Stimulated activated naive CD8-positive, alpha-beta T cell treated with anti-CD3 and anti-CD28 coated beads, Interleukin-15, amount 100 ng/mL, for 72 hours (primary cell): Measurements from ENCODE around the gene EMX2.
"Not testable (repeated sequence)": the region's sequence is repeated elsewhere in the genome, so short reads cannot be mapped to it uniquely, and the experiment has no call there.

Experiments
- ATAC-seq: fragments of 150-1000 bp; cut with Tn5 transposase; 2 replicates; pipeline ENCODE4 v1.10.0; 2021; ENCODE audit warnings: mild to moderate bottlenecking, moderate library complexity
- DNase-seq, 2 donors: peaks; one replicate each; pipeline ENCODE4 v3.0.0; 2021 to 2022
- H3K27ac Mint-ChIP-seq, 2 donors: one replicate each; pipeline ENCODE4 v1.8.0; 2022; ENCODE audit warnings: mild to moderate bottlenecking in 2 of 2, mixed read lengths in 2 of 2, moderate library complexity in 2 of 2
- H3K27me3 Mint-ChIP-seq: one replicate; pipeline ENCODE4 v1.8.0; 2022; ENCODE audit warnings: mixed read lengths
- H3K4me1 Mint-ChIP-seq: one replicate; pipeline ENCODE4 v1.8.0; 2022; ENCODE audit warnings: mild to moderate bottlenecking, mixed read lengths
- H3K4me3 Mint-ChIP-seq, 2 donors: one replicate each; pipeline ENCODE4 v1.8.0; 2022; ENCODE audit warnings: mild to moderate bottlenecking in 2 of 2, mixed read lengths in 2 of 2, moderate library complexity in 1 of 2
- H3K9me3 Mint-ChIP-seq, 2 donors: one replicate each; pipeline ENCODE4 v1.8.0; 2022; ENCODE audit warnings: mixed read lengths in 2 of 2

Gene EMX2

GRCh38 chr10:117559712-117560111 is 17.2 kb downstream of the EMX2 start:
- Mint-ChIP-seq H3K4me3 (no peak overlapping the region), H3K27ac (no peak overlapping the region)

GRCh38 chr10:117560942-117561341 is 18.4 kb downstream of the EMX2 start:
- no peak for ATAC-seq
- no peak overlapping the region for H3K27ac Mint-ChIP-seq
- H3K4me1 Mint-ChIP-seq = no peaks in the 10 kb centered on the region
- no peak overlapping the region for H3K4me3 Mint-ChIP-seq
- DNase-seq = no peak
- H3K27me3 Mint-ChIP-seq = peaks cover 20% of the 10 kb centered on the region
- no peaks in the 10 kb centered on the region for H3K9me3 Mint-ChIP-seq

More at GRCh38 chr10:117559712-117560111, 17.2 kb downstream of the EMX2 start:
- Mint-ChIP-seq H3K27me3 (peaks cover 32% of the 10 kb centered on the region), H3K9me3 (no peaks in the 10 kb centered on the region), H3K4me1 (no peaks in the 10 kb centered on the region)
- DNase-seq = no peak
- ATAC-seq = no peak

GRCh38 chr10:117562220-117562619 is 19.7 kb downstream of the EMX2 start:
- no peaks in the 10 kb centered on the region for H3K9me3 Mint-ChIP-seq
- H3K4me3 Mint-ChIP-seq = no peak overlapping the region

GRCh38 chr10:117562896-117563737 is 20.6 kb downstream of the EMX2 start:
- Mint-ChIP-seq H3K27ac (no peak overlapping the region), H3K9me3 (no peaks in the 10 kb centered on the region), H3K4me3 (no peak overlapping the region), H3K4me1 (no peaks in the 10 kb centered on the region), H3K27me3 (peaks cover 19% of the 10 kb centered on the region)
- DNase-seq = no peak
- ATAC-seq = no peak

More at GRCh38 chr10:117562220-117562619, 19.7 kb downstream of the EMX2 start:
- H3K27me3 Mint-ChIP-seq = peaks cover 15% of the 10 kb centered on the region
- no peak overlapping the region for H3K27ac Mint-ChIP-seq
- ATAC-seq (no peak), DNase-seq (no peak)
- no peaks in the 10 kb centered on the region for H3K4me1 Mint-ChIP-seq

GRCh38 chr10:117563780-117564179 is 21.2 kb downstream of the EMX2 start:
- Mint-ChIP-seq H3K9me3 (no peaks in the 10 kb centered on the region), H3K4me3 (no peak overlapping the region), H3K27ac (no peak overlapping the region), H3K4me1 (no peaks in the 10 kb centered on the region), H3K27me3 (peaks cover 13% of the 10 kb centered on the region)
- no peak for ATAC-seq
- DNase-seq = no peak

- Mint-ChIP-seq H3K4me3 (no peak overlapping the region), H3K4me1 (no peaks in the 10 kb centered on the region), H3K9me3 (no peaks in the 10 kb centered on the region), H3K27ac (no peak overlapping the region), H3K27me3 (peaks cover 26% of the 10 kb centered on the region)
- DNase-seq (no peak), ATAC-seq (no peak)
Observed at GRCh38 chr10:117565068-117565467, 22.5 kb downstream of the EMX2 start.

- ATAC-seq (no peak), DNase-seq (no peak)
- Mint-ChIP-seq H3K9me3 (no peaks in the 10 kb centered on the region), H3K27me3 (peaks cover 52% of the 10 kb centered on the region), H3K27ac (no peak overlapping the region), H3K4me1 (no peaks in the 10 kb centered on the region), H3K4me3 (no peak overlapping the region)
Observed at GRCh38 chr10:117568334-117568733, 25.8 kb downstream of the EMX2 start.

GRCh38 chr10:117569610-117570390 is 27.3 kb downstream of the EMX2 start:
- ATAC-seq (no peak), DNase-seq (no peak)
- Mint-ChIP-seq H3K4me1 (no peaks in the 10 kb centered on the region), H3K27me3 (peaks cover 60% of the 10 kb centered on the region), H3K27ac (no peak overlapping the region), H3K9me3 (no peaks in the 10 kb centered on the region), H3K4me3 (no peak overlapping the region)

- Mint-ChIP-seq H3K4me1 (no peaks in the 10 kb centered on the region), H3K27me3 (peaks cover 71% of the 10 kb centered on the region), H3K4me3 (no peak overlapping the region), H3K9me3 (no peaks in the 10 kb centered on the region), H3K27ac (no peak overlapping the region)
- no peak for DNase-seq
- no peak for ATAC-seq
Observed at GRCh38 chr10:117570880-117571279, 28.3 kb downstream of the EMX2 start.

- peaks cover 81% of the 10 kb centered on the region for H3K27me3 Mint-ChIP-seq
- no peak overlapping the region for H3K4me3 Mint-ChIP-seq
- ATAC-seq (no peak), DNase-seq (no peak)
- H3K9me3 Mint-ChIP-seq = no peaks in the 10 kb centered on the region
- H3K4me1 Mint-ChIP-seq = no peaks in the 10 kb centered on the region
- no peak overlapping the region for H3K27ac Mint-ChIP-seq
Observed at GRCh38 chr10:117574498-117575146, 32.1 kb downstream of the EMX2 start.

GRCh38 chr10:117578490-117578889 is 35.9 kb downstream of the EMX2 start:
- Mint-ChIP-seq H3K27me3 (peaks cover 59% of the 10 kb centered on the region), H3K9me3 (no peaks in the 10 kb centered on the region), H3K27ac (no peak overlapping the region), H3K4me3 (no peak overlapping the region), H3K4me1 (no peaks in the 10 kb centered on the region)
- DNase-seq = no peak
- ATAC-seq = no peak

- Mint-ChIP-seq H3K27me3 (peaks cover 59% of the 10 kb centered on the region), H3K4me1 (no peaks in the 10 kb centered on the region), H3K27ac (no peak overlapping the region), H3K4me3 (no peak overlapping the region), H3K9me3 (no peaks in the 10 kb centered on the region)
- ATAC-seq (no peak), DNase-seq (no peak)
Observed at GRCh38 chr10:117578999-117579590, 36.5 kb downstream of the EMX2 start.

- Mint-ChIP-seq H3K9me3 (peaks cover 0 to 7% of the 10 kb centered on the region in 2 donors), H3K4me3 (no peak overlapping the region), H3K4me1 (no peaks in the 10 kb centered on the region), H3K27me3 (peaks cover 55% of the 10 kb centered on the region), H3K27ac (no peak overlapping the region)
- no peak for ATAC-seq
- no peak for DNase-seq
Observed at GRCh38 chr10:117581961-117582360, 39.4 kb downstream of the EMX2 start.

- not testable (repeated sequence) for DNase-seq, ATAC-seq, H3K4me3 Mint-ChIP-seq, H3K27ac Mint-ChIP-seq, H3K4me1 Mint-ChIP-seq, H3K9me3 Mint-ChIP-seq
- H3K27me3 Mint-ChIP-seq = peaks cover 39% of the 10 kb centered on the region
Observed at GRCh38 chr10:117584831-117585230, 42.3 kb downstream of the EMX2 start.

- Mint-ChIP-seq H3K9me3 (peaks cover 0 to 8% of the 10 kb centered on the region in 2 donors), H3K27me3 (peaks cover 50% of the 10 kb centered on the region)
- ATAC-seq = no peak
Observed at GRCh38 chr10:117587036-117587435, 44.5 kb downstream of the EMX2 start.

More at GRCh38 chr10:117587036-117587435, 44.5 kb downstream of the EMX2 start:
- Mint-ChIP-seq H3K4me3 (no peak overlapping the region), H3K27ac (no peak overlapping the region), H3K4me1 (no peaks in the 10 kb centered on the region)
- DNase-seq = no peak
